HS-27A (cell line): Measurements from ENCODE around the gene HSF2.

Source experiments
- DNase-seq: peaks from one replicate; pipeline ENCODE4 v3.0.0-alpha.2; 2012; ENCODE audit warnings: low read depth, missing footprints

Gene HSF2

GRCh38 chr6:122399055-122399347 lies 451 bp upstream of the HSF2 start:
- DNase-seq, result no peak

GRCh38 chr6:122400121-122400450 lies 634 bp downstream of the HSF2 start:
- peak; percentile 20 for DNase-seq

GRCh38 chr6:122400462-122401089 lies 1.1 kb downstream of the HSF2 start:
- no peak for DNase-seq

GRCh38 chr6:122401104-122401503 lies 1.7 kb downstream of the HSF2 start:
- no peak for DNase-seq

- DNase-seq, result no peak
Measured at GRCh38 chr6:122404444-122404843, 5.0 kb downstream of the HSF2 start.

GRCh38 chr6:122405417-122405816 lies 6.0 kb downstream of the HSF2 start:
- DNase-seq, result no peak

- no peak for DNase-seq
Measured at GRCh38 chr6:122406187-122406586, 6.7 kb downstream of the HSF2 start.

- DNase-seq, result no peak
Measured at GRCh38 chr6:122407712-122408111, 8.3 kb downstream of the HSF2 start.

- no peak for DNase-seq
Measured at GRCh38 chr6:122408240-122408639, 8.8 kb downstream of the HSF2 start.

GRCh38 chr6:122408702-122409458 lies 9.4 kb downstream of the HSF2 start:
- DNase-seq, result no peak

GRCh38 chr6:122412001-122412400 lies 12.5 kb downstream of the HSF2 start:
- no peak for DNase-seq

- no peak for DNase-seq
Measured at GRCh38 chr6:122416825-122417224, 17.4 kb downstream of the HSF2 start.

GRCh38 chr6:122422003-122422402 lies 22.6 kb downstream of the HSF2 start:
- DNase-seq, result no peak

GRCh38 chr6:122422614-122423267 lies 23.3 kb downstream of the HSF2 start:
- DNase-seq, result no peak

- DNase-seq, result no peak
Measured at GRCh38 chr6:122423734-122424133, 24.3 kb downstream of the HSF2 start.

GRCh38 chr6:122426597-122426996 lies 27.1 kb downstream of the HSF2 start:
- DNase-seq, result no peak

GRCh38 chr6:122428781-122429180 lies 29.3 kb downstream of the HSF2 start:
- no peak for DNase-seq

GRCh38 chr6:122429323-122429722 lies 29.9 kb downstream of the HSF2 start:
- no peak for DNase-seq

- no peak for DNase-seq
Measured at GRCh38 chr6:122431780-122432179, 32.3 kb downstream of the HSF2 start.

- DNase-seq, result no peak
Measured at GRCh38 chr6:122432816-122433215, 33.4 kb downstream of the HSF2 start.

GRCh38 chr6:122438975-122439374 lies 39.5 kb downstream of the HSF2 start:
- no peak for DNase-seq

GRCh38 chr6:122445274-122445673 lies 45.8 kb downstream of the HSF2 start:
- no peak for DNase-seq

GRCh38 chr6:122449069-122449468 lies 49.6 kb downstream of the HSF2 start:
- no peak for DNase-seq

- no peak for DNase-seq
Measured at GRCh38 chr6:122452509-122452908, 53.1 kb downstream of the HSF2 start.
